Left ventricle myocardium inferior (tissue), 1 donor: ENCODE results near the gene IQCK. TPM values are rescaled to one million over a fixed set of nuclear protein-coding genes. Genes with fewer than 3 reads are reported as not detected.

Experiments used
- DNase-seq: peaks from one replicate; pipeline ENCODE4 v3.0.0-alpha.2; 2020
- H3K27ac ChIP-seq: fragments of 200-600 bp; replicated peaks from 2 replicates; pipeline ENCODE4 v1.8.0; 2021
- H3K27me3 ChIP-seq: fragments of 200-600 bp; 2 replicates; pipeline ENCODE4 v1.8.0; 2021; ENCODE audit warnings: low read depth
- H3K36me3 ChIP-seq: fragments of 200-600 bp; 2 replicates; pipeline ENCODE4 v1.8.0; 2021
- H3K4me1 ChIP-seq: fragments of 200-600 bp; 2 replicates; pipeline ENCODE4 v1.8.0; 2021
- H3K4me3 ChIP-seq: fragments of 200-600 bp; 2 replicates; pipeline ENCODE4 v1.8.0; 2021; ENCODE audit warnings: mild to moderate bottlenecking, moderate library complexity
- H3K9me3 ChIP-seq: fragments of 200-600 bp; replicated peaks from 2 replicates; pipeline ENCODE4 v1.8.0; 2021
- intact Hi-C: fragments of 100-400 bp; cut with micrococcal nuclease; formaldehyde crosslinking; loops from one replicate; pipeline ENCODE4 v1.11.0; 2022
- total RNA-seq: library from RNA; stranded (reverse); fragmentation: NEBNext Ultra II Directional; extraction: Animal tissue kit (Norgen Biotek cat#: 25700); gene quantifications from one replicate; pipeline ENCODE4 v1.2.1, GENCODE V29; 2021
- TF ChIP-seq, protein P1 (sequence below): fragments of 200-600 bp; IDR thresholded peaks from 2 replicates; pipeline ENCODE4 v1.8.0; 2021; ENCODE audit warnings: antibody characterized with exemption, mild to moderate bottlenecking, borderline replicate concordance
- donor health status: DM: no; HTN: yes; CAD: no; lungs with severe emphysema.

Gene IQCK
- total RNA-seq, 1 donor from 2014 or later = 6.0 TPM

DNA sequence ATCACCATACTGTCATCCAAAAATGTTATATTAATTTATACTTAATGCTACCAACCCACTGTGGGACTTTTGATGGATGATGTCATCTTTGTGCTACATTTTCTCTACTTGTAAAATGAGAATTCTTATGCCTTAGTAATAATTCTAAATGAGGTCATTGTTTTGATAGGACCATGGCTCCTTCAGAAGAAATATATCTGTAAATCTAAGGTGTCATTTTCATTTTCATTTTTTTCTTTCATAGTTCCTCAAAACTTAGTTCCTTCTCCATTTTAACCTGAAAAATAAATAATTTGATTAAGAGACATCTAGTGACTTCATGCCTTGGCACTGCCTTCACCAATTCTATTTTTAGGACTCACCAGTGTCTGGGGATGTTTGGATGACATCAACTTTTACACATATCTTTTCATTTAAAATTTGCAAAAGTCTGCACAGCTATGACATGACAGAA, 117.9 kb downstream of the IQCK start:
- Histone ChIP-seq H3K27ac (peak overlapping the region; percentile 58), H3K9me3 (no peaks in the 10 kb centered on the region), H3K27me3 (no peaks in the 10 kb centered on the region), H3K36me3 (no peaks in the 10 kb centered on the region), H3K4me1 (peaks cover 53% of the 10 kb centered on the region), H3K4me3 (no peak overlapping the region)
- intact Hi-C loops = no loop called here
- TF ChIP-seq, protein P1, sequence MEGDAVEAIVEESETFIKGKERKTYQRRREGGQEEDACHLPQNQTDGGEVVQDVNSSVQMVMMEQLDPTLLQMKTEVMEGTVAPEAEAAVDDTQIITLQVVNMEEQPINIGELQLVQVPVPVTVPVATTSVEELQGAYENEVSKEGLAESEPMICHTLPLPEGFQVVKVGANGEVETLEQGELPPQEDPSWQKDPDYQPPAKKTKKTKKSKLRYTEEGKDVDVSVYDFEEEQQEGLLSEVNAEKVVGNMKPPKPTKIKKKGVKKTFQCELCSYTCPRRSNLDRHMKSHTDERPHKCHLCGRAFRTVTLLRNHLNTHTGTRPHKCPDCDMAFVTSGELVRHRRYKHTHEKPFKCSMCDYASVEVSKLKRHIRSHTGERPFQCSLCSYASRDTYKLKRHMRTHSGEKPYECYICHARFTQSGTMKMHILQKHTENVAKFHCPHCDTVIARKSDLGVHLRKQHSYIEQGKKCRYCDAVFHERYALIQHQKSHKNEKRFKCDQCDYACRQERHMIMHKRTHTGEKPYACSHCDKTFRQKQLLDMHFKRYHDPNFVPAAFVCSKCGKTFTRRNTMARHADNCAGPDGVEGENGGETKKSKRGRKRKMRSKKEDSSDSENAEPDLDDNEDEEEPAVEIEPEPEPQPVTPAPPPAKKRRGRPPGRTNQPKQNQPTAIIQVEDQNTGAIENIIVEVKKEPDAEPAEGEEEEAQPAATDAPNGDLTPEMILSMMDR = no peak
- no peak for DNase-seq

DNA sequence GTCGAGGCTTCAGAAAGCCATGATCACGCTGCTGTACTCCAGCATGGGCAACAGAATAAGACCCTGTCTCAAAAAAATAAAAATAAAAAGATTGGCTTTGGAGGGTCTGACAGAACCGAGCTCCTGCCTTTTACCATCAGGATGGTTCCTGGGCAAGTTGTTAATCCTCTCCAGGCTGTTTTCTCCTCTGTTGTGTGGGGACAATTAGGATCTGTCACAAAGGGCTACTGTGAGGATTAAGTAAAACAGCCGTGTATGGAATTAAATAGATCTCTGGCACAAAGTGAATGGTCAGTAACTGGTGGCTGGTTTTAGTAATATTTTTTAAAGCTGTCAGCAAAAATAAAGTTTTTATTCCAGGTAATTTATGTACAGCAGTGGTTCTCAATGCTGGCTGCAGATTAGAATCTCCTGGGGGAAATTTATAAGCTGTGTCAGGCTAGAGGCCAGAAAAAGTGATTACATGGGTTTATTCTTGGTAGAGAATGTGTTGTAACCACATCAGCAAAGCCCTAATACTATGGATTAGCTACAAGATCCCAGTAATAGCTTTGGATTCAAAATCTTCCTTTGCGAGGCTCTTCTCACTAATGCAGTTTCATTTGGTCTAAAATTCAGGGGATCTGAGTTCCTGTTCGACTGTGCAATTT, 119.4 kb downstream of the IQCK start:
- TF ChIP-seq, protein P1 = no peak
- Histone ChIP-seq H3K4me3 (no peak overlapping the region), H3K36me3 (no peaks in the 10 kb centered on the region), H3K27ac (peak overlapping the region; percentile 83), H3K4me1 (peaks cover 50% of the 10 kb centered on the region), H3K27me3 (no peaks in the 10 kb centered on the region), H3K9me3 (no peaks in the 10 kb centered on the region)
- no peak for DNase-seq
- intact Hi-C loops = no loop called here

DNA sequence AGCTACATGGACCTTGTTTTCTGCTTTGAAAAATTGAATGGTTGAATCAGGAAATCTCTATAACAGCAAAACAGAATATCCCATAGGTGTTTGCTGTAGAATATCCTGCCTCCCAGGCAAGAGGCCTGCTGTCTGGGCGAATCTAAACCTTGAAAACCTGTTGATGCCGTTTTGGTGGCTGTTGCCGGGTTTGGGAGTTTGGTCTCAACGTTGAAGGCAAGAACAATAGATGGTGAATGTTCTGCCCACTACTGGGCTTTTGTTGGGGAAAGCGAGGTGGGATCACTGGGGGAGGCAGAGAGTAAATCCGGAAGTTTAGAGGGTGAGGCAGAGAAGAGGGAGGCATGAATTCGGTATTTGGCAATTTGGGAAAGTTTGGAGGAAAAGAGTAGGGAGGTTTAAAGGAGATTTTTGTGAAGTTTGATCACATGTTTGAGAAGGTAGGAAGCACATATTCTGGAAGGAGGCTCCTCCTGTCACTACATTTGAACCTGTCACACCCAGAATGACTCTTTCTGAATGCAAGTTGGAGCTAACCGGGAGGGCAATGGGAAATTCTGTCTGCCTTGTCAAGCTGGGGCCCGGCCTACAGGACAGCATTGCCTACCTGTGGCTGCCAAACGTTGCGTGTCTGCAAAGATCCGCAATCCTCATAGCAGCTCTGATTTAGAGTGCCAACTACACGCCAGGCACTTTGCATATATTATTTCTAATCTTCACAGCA, 120.1 kb downstream of the IQCK start:
- DNase-seq = no peak
- H3K27me3 ChIP-seq = no peaks in the 10 kb centered on the region
- H3K4me3 ChIP-seq = no peak overlapping the region
- H3K36me3 ChIP-seq = no peaks in the 10 kb centered on the region
- H3K27ac ChIP-seq = peak overlapping the region; percentile 83
- H3K9me3 ChIP-seq = no peaks in the 10 kb centered on the region
- intact Hi-C loops = no loop called here
- peaks cover 57% of the 10 kb centered on the region for H3K4me1 ChIP-seq
- TF ChIP-seq, protein P1 = no peak

DNA sequence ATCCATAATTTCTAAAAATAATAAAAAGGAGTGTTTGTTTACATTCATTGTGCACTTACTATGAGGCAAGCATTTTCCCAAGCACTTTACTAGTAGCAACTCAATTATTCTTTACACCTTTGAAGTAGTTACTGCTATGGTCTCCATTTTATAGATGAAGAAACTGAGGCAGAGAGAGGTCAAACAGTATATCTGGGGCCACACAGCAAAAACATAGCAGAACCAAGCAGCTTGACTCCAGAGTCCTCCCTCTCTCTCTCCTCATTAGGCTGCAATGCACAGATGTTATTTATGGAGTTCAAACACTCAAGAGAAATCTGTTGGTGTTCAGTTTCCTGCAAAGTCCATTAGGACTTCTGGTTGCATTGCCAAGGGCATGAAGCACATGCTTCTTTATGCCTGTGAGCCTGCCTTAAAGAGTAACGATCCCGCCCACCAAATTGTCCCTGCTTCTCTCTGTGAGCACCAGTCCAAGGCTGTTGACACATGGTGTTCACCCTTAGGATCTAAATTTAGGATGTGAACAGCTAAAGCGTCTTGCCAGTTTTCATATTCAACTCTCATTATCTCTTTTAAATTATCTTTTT, 122.5 kb downstream of the IQCK start:
- intact Hi-C loops = no loop called here
- peak overlapping the region; percentile 83 for H3K27ac ChIP-seq

DNA sequence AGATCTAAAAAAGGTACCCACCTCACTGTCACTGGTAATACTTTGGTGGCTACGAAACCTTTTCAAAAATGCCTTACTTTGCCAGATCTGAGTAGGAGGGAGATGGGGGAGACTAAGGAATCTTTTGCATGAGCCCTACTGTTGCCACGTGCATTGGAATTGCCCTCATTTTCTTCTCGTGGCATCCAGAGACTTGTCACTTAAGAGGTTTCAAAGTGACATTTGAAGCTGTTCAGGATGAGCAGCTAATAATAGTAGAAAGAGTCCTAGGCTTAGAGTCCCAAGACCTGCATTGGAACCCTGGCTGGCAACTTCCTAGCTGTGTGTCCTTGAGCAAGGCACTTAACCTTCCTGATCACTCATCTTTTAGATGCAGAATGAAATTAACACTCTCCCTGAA, 123.1 kb downstream of the IQCK start:
- TF ChIP-seq, protein P1 = no peak
- Histone ChIP-seq H3K27me3 (no peaks in the 10 kb centered on the region), H3K4me3 (no peak overlapping the region), H3K27ac (peak overlapping the region; percentile 83), H3K9me3 (no peaks in the 10 kb centered on the region), H3K4me1 (peaks cover 56% of the 10 kb centered on the region), H3K36me3 (no peaks in the 10 kb centered on the region)
- no peak for DNase-seq
- intact Hi-C loops = no loop called here

More for the DNA sequence above, 122.5 kb downstream of the IQCK start:
- Histone ChIP-seq H3K4me3 (no peak overlapping the region), H3K27me3 (no peaks in the 10 kb centered on the region), H3K36me3 (no peaks in the 10 kb centered on the region), H3K9me3 (no peaks in the 10 kb centered on the region), H3K4me1 (peaks cover 60% of the 10 kb centered on the region)
- TF ChIP-seq, protein P1 = no peak
- DNase-seq = peak; percentile 51
